Panc1 (cell line): ENCODE data around the gene NUFIP1. TPM values are rescaled to one million over a fixed set of nuclear protein-coding genes. Genes with fewer than 3 reads are reported as not detected.
"Not testable (repeated sequence)": the region's sequence is repeated elsewhere in the genome, so short reads cannot be mapped to it uniquely, and the experiment has no call there.

Experiments
- ATAC-seq: fragments of 200-7000 bp; cut with Tn5 transposase; 2 replicates; pipeline ENCODE4 v1.9.1; 2020; ENCODE audit warnings: mild to moderate bottlenecking, moderate library complexity
- BruUV-seq: library from RNA; stranded (reverse); fragments of 400-500 nt; replicated peaks from 2 replicates; lab custom pipeline; 2021; lab: Mats Ljungman, UMichigan
- CTCF ChIA-PET: fragments of 300-600 bp; sonication (Branson Sonifier 250); formaldehyde crosslinking; loops from one replicate; lab custom pipeline; 2022; ENCODE audit warnings: antibody characterized with exemption; lab: Charles Lee
- POLR2A ChIA-PET: fragments of 300-600 bp; sonication (Branson Sonifier 250); formaldehyde crosslinking; loops from one replicate; lab custom pipeline; 2022; ENCODE audit warnings: antibody characterized with exemption; lab: Charles Lee
- DNase-seq: peaks from one replicate; pipeline ENCODE4 v3.0.0-alpha.2; 2010; ENCODE audit warnings: low read depth, low spot score
- H3K27ac ChIP-seq: 2 replicates; pipeline ENCODE4 v1.5.1; 2011; ENCODE audit warnings: mild to moderate bottlenecking, low read length, inconsistent platforms
- H3K27me3 ChIP-seq: fragments of 200-500 bp; sonication (Bioruptor generic); 2 replicates; pipeline ENCODE4 v1.6.0; 2014; ENCODE audit warnings: low read length, inconsistent platforms; ENCODE audit not compliant: control insufficient read depth, insufficient read depth
- H3K36me3 ChIP-seq: fragments of 200-500 bp; sonication (Bioruptor generic); 2 replicates; pipeline ENCODE4 v1.5.1; 2014; ENCODE audit warnings: inconsistent platforms, mild to moderate bottlenecking, low read length, moderate library complexity; ENCODE audit not compliant: control insufficient read depth, insufficient read depth
- H3K4me1 ChIP-seq: 2 replicates; pipeline ENCODE4 v1.5.1; 2011; ENCODE audit warnings: inconsistent platforms, mild to moderate bottlenecking, low read length, moderate library complexity; ENCODE audit not compliant: control insufficient read depth, insufficient read depth
- H3K4me3 ChIP-seq, 2 experiments: 2 replicates each; pipeline ENCODE4 v1.5.1; 2011 to 2012; ENCODE audit warnings: low read depth in 2 of 2, low read length in 2 of 2, mild to moderate bottlenecking in 2 of 2, inconsistent platforms in 1 of 2, moderate library complexity in 1 of 2
- H3K9me3 ChIP-seq: fragments of 200-500 bp; sonication (Bioruptor generic); 2 replicates; pipeline ENCODE4 v1.5.1; 2014; ENCODE audit warnings: low read depth, mild to moderate bottlenecking, inconsistent platforms, low read length, moderate library complexity; ENCODE audit not compliant: control insufficient read depth, insufficient read depth
- POLR2AphosphoS5 ChIP-seq: IDR thresholded peaks from 2 replicates; pipeline ENCODE4 v1.6.1; 2012; ENCODE audit warnings: mild to moderate bottlenecking, low read depth, low read length, moderate library complexity
- SIN3A ChIP-seq: IDR thresholded peaks from 2 replicates; pipeline ENCODE4 v1.6.1; 2012; ENCODE audit warnings: low read depth, mild to moderate bottlenecking, low read length, moderate library complexity, borderline replicate concordance; ENCODE audit not compliant: insufficient read depth
- TCF7L2 ChIP-seq: IDR thresholded peaks from 2 replicates; pipeline ENCODE4 v1.6.1; 2011; ENCODE audit warnings: mild to moderate bottlenecking, low read depth, low read length, inconsistent platforms
- in situ Hi-C: cut with HindIII; loops from 2 replicates; pipeline ENCODE4 v1.10.0; 2016; ENCODE audit warnings: low sequenced_read_pairs, low pct_unique_long_range_greater_than_20kb
- intact Hi-C: fragments of 100-400 bp; cut with micrococcal nuclease; formaldehyde crosslinking; loops from one replicate; pipeline ENCODE4 v1.10.0; 2022; ENCODE audit not compliant: unreplicated experiment
- total RNA-seq: library from RNA; stranded (reverse); gene quantifications from one replicate; pipeline ENCODE4 v1.2.1, GENCODE V29; 2021; ENCODE audit not compliant: unreplicated experiment
- TF ChIP-seq, protein P1 (sequence below), 2 experiments: IDR thresholded peaks; 2 replicates each; pipeline ENCODE4 v1.6.1; 2011 to 2012; ENCODE audit warnings: low read depth in 2 of 2, control low read depth in 1 of 2, low read length in 1 of 2, mild to moderate bottlenecking in 1 of 2, moderate library complexity in 1 of 2; ENCODE audit not compliant: insufficient read depth in 1 of 2
- TF ChIP-seq, protein P2 (sequence below): fragments of 450-650 bp; IDR thresholded peaks from 2 replicates; pipeline ENCODE4 v1.5.1; 2017; ENCODE audit warnings: mild to moderate bottlenecking

Gene NUFIP1
- total RNA-seq, 1 experiment from 2014 or later: 6.6 TPM

DNA sequence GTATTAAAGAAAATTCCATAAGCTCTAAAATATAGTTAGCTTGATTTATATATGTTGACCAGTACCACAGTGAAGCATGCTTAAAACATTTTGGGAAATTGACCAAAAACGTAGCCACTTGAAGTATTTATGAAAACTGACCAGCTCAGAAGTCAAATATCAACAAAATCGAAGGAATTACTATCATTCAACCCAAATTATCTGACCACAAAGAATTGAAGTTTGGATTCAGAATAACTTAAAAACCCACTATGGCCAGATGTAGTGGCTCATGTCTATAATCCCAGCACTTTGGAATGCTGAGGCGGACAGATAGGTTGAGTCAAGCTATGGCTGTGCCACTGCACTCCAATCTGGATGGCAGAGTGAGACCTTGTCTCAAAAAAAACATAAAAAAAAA lies 32.0 kb upstream of the NUFIP1 start:
- no peaks in the 10 kb centered on the region for H3K9me3 ChIP-seq

DNA sequence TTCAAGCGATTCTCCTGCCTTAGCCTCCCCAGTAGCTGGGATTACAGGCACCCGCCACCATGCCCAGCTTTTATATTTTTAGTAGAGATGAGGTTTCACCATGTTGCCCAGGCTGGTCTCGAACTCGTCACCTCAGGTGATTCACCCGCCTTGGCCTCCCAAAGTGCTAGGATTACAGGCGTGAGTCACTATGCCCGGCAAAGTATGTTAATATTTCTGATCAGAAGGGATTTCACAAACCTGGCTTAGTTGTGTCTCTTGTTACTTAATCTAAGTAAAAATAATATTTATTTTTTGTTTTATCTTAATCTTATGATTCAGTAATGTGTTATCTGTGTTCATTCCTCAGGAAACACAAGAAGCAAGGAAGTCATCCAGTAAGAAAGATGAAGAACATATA lies 30.7 kb upstream of the NUFIP1 start:
- intact Hi-C loops, BruUV-seq, POLR2A ChIA-PET, H3K36me3 ChIP-seq, H3K27me3 ChIP-seq, in situ Hi-C loops, H3K4me1 ChIP-seq, DNase-seq, H3K4me3 ChIP-seq, H3K27ac ChIP-seq, ATAC-seq, CTCF ChIA-PET, H3K9me3 ChIP-seq: not testable (repeated sequence)

More for the DNA sequence above, 32.0 kb upstream of the NUFIP1 start:
- H3K36me3 ChIP-seq: no peaks in the 10 kb centered on the region; the same call in 1 of the 2 replicates
- no peak overlapping the region for H3K4me3 ChIP-seq
- no peaks in the 10 kb centered on the region for H3K4me1 ChIP-seq
- in situ Hi-C loops (no loop called here), intact Hi-C loops (no loop called here)
- no TSS peak for BruUV-seq
- ChIA-PET CTCF (no interaction called here), POLR2A (no interaction called here)
- DNase-seq (no peak), ATAC-seq (no peak)
- no peak overlapping the region for H3K27ac ChIP-seq
- TF ChIP-seq, protein P1, sequence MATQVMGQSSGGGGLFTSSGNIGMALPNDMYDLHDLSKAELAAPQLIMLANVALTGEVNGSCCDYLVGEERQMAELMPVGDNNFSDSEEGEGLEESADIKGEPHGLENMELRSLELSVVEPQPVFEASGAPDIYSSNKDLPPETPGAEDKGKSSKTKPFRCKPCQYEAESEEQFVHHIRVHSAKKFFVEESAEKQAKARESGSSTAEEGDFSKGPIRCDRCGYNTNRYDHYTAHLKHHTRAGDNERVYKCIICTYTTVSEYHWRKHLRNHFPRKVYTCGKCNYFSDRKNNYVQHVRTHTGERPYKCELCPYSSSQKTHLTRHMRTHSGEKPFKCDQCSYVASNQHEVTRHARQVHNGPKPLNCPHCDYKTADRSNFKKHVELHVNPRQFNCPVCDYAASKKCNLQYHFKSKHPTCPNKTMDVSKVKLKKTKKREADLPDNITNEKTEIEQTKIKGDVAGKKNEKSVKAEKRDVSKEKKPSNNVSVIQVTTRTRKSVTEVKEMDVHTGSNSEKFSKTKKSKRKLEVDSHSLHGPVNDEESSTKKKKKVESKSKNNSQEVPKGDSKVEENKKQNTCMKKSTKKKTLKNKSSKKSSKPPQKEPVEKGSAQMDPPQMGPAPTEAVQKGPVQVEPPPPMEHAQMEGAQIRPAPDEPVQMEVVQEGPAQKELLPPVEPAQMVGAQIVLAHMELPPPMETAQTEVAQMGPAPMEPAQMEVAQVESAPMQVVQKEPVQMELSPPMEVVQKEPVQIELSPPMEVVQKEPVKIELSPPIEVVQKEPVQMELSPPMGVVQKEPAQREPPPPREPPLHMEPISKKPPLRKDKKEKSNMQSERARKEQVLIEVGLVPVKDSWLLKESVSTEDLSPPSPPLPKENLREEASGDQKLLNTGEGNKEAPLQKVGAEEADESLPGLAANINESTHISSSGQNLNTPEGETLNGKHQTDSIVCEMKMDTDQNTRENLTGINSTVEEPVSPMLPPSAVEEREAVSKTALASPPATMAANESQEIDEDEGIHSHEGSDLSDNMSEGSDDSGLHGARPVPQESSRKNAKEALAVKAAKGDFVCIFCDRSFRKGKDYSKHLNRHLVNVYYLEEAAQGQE (IDR thresholded peaks at IDR 0.05; ENCODE audit: insufficient read depth in 1 of 2, low read depth in 2 of 2, low read length in 1 of 2): no peak
- TF ChIP-seq, protein P2, sequence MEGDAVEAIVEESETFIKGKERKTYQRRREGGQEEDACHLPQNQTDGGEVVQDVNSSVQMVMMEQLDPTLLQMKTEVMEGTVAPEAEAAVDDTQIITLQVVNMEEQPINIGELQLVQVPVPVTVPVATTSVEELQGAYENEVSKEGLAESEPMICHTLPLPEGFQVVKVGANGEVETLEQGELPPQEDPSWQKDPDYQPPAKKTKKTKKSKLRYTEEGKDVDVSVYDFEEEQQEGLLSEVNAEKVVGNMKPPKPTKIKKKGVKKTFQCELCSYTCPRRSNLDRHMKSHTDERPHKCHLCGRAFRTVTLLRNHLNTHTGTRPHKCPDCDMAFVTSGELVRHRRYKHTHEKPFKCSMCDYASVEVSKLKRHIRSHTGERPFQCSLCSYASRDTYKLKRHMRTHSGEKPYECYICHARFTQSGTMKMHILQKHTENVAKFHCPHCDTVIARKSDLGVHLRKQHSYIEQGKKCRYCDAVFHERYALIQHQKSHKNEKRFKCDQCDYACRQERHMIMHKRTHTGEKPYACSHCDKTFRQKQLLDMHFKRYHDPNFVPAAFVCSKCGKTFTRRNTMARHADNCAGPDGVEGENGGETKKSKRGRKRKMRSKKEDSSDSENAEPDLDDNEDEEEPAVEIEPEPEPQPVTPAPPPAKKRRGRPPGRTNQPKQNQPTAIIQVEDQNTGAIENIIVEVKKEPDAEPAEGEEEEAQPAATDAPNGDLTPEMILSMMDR: no peak
- TF ChIP-seq SIN3A (no peak), POLR2AphosphoS5 (no peak), TCF7L2 (no peak)
- no peaks in the 10 kb centered on the region for H3K27me3 ChIP-seq

GRCh38 chr13:45016792-45017425 lies 27.6 kb upstream of the NUFIP1 start:
- Histone ChIP-seq H3K27me3 (no peaks in the 10 kb centered on the region), H3K4me3 (no peak overlapping the region), H3K27ac (no peak overlapping the region), H3K36me3 (no peaks in the 10 kb centered on the region; the same call in 1 of the 2 replicates), H3K4me1 (no peaks in the 10 kb centered on the region), H3K9me3 (no peaks in the 10 kb centered on the region)
- POLR2A ChIA-PET: no interaction called here
- intact Hi-C loops (no loop called here), in situ Hi-C loops (no loop called here)
- CTCF ChIA-PET: no interaction called here
- no peak for ATAC-seq
- BruUV-seq: no TSS peak
- TF ChIP-seq, protein P1 (IDR thresholded peaks at IDR 0.05; ENCODE audit: insufficient read depth in 1 of 2, low read depth in 2 of 2, low read length in 1 of 2): no peak
- TF ChIP-seq POLR2AphosphoS5 (no peak), TCF7L2 (no peak), SIN3A (no peak)
- TF ChIP-seq, protein P2: no peak
- no peak for DNase-seq
